ENCODE data around the gene CALHM5. TPM values are rescaled to one million over a fixed set of nuclear protein-coding genes. Genes with fewer than 3 reads are reported as not detected.

CALHM5 gene
- total RNA-seq, 1 donor from 2014 or later = 0.46 TPM

DNA sequence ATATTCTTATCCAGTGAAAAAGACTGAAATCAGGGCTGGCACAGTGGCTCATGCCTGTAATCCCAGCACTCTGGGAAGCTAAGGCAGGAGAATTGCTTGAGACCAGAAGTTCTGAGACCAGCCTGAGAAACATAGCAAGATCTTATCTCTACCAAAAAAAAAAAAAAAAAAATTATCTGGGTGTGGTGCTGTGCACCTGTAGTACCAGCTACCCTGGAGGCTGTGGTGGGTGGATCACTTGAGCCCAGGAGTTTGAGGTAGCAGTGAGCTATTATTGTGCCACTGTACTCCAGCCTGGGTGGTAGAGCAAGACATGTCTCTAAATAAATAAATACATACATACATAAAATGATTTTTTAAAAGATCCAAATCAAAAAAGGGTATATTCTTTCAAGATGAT, 43.9 kb upstream of the CALHM5 start:
- H3K27me3 Mint-ChIP-seq = peaks cover 23% of the 10 kb centered on the region
- peaks cover 25% of the 10 kb centered on the region for H3K4me1 Mint-ChIP-seq (ENCODE audit: unreplicated experiment)
- TF ChIP-seq CTCF (conservative IDR thresholded peaks at IDR 0.05) = no peak
- H3K36me3 Mint-ChIP-seq = no peaks in the 10 kb centered on the region
- H3K27ac Mint-ChIP-seq = no peak overlapping the region
- H3K9me3 Mint-ChIP-seq = peaks cover 4% of the 10 kb centered on the region
- DNase-seq (ENCODE audit: extremely low spot score, unreplicated experiment) = no peak
- H3K4me3 Mint-ChIP-seq = no peak overlapping the region

- peaks cover 25% of the 10 kb centered on the region for H3K4me1 Mint-ChIP-seq (ENCODE audit: unreplicated experiment)
- peaks cover 4% of the 10 kb centered on the region for H3K9me3 Mint-ChIP-seq
- no peak for TF ChIP-seq CTCF (conservative IDR thresholded peaks at IDR 0.05)
Measured at GRCh38 chr6:116468293-116468692, 43.1 kb upstream of the CALHM5 start.

GRCh38 chr6:116471531-116471930, 39.9 kb upstream of the CALHM5 start:
- H3K36me3 Mint-ChIP-seq = no peaks in the 10 kb centered on the region
- H3K9me3 Mint-ChIP-seq = peaks cover 4% of the 10 kb centered on the region
- H3K27ac Mint-ChIP-seq = no peak overlapping the region
- H3K27me3 Mint-ChIP-seq = no peaks in the 10 kb centered on the region
- no peak overlapping the region for H3K4me3 Mint-ChIP-seq
- peaks cover 27% of the 10 kb centered on the region for H3K4me1 Mint-ChIP-seq (ENCODE audit: unreplicated experiment)
- no peak for TF ChIP-seq CTCF (conservative IDR thresholded peaks at IDR 0.05)
- no peak for DNase-seq (ENCODE audit: extremely low spot score, unreplicated experiment)

More at GRCh38 chr6:116468293-116468692, 43.1 kb upstream of the CALHM5 start:
- H3K36me3 Mint-ChIP-seq = no peaks in the 10 kb centered on the region
- DNase-seq (ENCODE audit: extremely low spot score, unreplicated experiment) = no peak
- no peak overlapping the region for H3K27ac Mint-ChIP-seq
- H3K4me3 Mint-ChIP-seq = no peak overlapping the region
- H3K27me3 Mint-ChIP-seq = peaks cover 15% of the 10 kb centered on the region

DNA sequence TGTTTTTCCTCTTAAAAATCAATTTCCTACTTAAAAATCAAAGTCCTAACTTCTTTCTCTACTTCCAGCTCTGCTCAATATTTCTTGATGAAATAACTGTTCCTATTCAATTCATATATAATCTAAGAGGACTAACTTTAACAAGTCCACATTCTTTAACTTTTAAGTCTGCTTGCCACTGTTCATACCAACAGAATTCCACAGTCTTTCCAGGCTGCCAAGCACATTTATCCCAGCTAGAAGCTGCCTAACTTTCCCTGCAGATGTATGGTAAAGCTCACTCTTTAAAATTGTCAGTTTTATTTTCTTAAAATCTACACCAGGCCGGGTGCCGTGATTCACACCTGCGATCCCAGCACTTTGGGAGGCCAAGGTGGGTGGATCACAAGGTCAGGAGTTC, 38.7 kb upstream of the CALHM5 start:
- no peak for TF ChIP-seq CTCF (conservative IDR thresholded peaks at IDR 0.05)
- H3K9me3 Mint-ChIP-seq = peaks cover 9% of the 10 kb centered on the region
- peak overlapping the region; percentile 6 for H3K4me3 Mint-ChIP-seq
- H3K27ac Mint-ChIP-seq = no peak overlapping the region
- H3K4me1 Mint-ChIP-seq (ENCODE audit: unreplicated experiment) = peaks cover 20% of the 10 kb centered on the region
- DNase-seq (ENCODE audit: extremely low spot score, unreplicated experiment) = no peak
- H3K27me3 Mint-ChIP-seq = no peaks in the 10 kb centered on the region
- no peaks in the 10 kb centered on the region for H3K36me3 Mint-ChIP-seq

DNA sequence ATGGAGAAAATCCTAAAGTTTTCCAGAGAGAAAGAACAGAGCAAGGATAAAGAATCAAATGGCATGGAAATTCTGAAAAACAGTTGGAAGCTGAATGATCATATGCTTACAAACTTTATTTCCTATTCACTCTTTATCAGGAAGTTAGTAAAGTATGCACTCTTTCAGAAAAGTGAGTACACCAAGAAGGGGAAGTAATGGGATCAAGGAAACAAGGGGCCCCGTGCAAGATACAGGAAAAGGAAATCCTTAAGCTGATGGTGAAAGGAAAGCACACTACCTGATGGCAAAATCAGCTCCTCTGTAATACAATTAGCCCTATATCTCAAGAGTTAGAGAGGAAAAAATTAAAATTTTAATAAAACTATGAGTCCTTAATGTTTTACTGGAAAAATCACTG, 36.3 kb upstream of the CALHM5 start:
- Mint-ChIP-seq H3K27me3 (no peaks in the 10 kb centered on the region), H3K4me1 (ENCODE audit: unreplicated experiment) (peaks cover 20% of the 10 kb centered on the region), H3K9me3 (peaks cover 5% of the 10 kb centered on the region), H3K27ac (no peak overlapping the region), H3K4me3 (no peak overlapping the region), H3K36me3 (no peaks in the 10 kb centered on the region)
- no peak for TF ChIP-seq CTCF (conservative IDR thresholded peaks at IDR 0.05)
- DNase-seq (ENCODE audit: extremely low spot score, unreplicated experiment) = no peak
